ENCODE data around the gene CUEDC1. TPM values are rescaled to one million over a fixed set of nuclear protein-coding genes. Genes with fewer than 3 reads are reported as not detected.

CUEDC1 gene
- total and polyA plus RNA-seq, 2 of the 13 experiments (the other 11 are each of a cell fraction or from before 2014, with no cell fraction given), result 7.4 to 12.9 TPM

- TF ChIP-seq ZBTB4 (CRISPR knock-in tag; IDR thresholded peaks at IDR 0.05; ENCODE audit: borderline replicate concordance) (0 out of 2 replicates have a peak, but pooled peaks have one; percentile 41), ZNF737 (CRISPR knock-in tag; IDR thresholded peaks at IDR 0.05; ENCODE audit: borderline replicate concordance) (no peak), RAD21 (CRISPR knock-in tag; IDR thresholded peaks at IDR 0.05) (peak; percentile 35), HNRNPUL1 (IDR thresholded peaks at IDR 0.05; ENCODE audit: low read depth, low read length) (no peak), NAIF1 (CRISPR knock-in tag; IDR thresholded peaks at IDR 0.05; ENCODE audit: borderline replicate concordance) (no peak), ZNF768 (CRISPR knock-in tag; IDR thresholded peaks at IDR 0.05) (peak; percentile 73), KDM2A (CRISPR knock-in tag; IDR thresholded peaks at IDR 0.05; ENCODE audit: borderline replicate concordance, low read depth) (peak; percentile 57; the same call in 1 of the 2 replicates), ATF7 (IDR thresholded peaks at IDR 0.05) (no peak), ATF7 (CRISPR knock-in tag; IDR thresholded peaks at IDR 0.05) (no peak), CENPX (CRISPR knock-in tag; IDR thresholded peaks at IDR 0.05) (no peak), ZNF552 (CRISPR knock-in tag; IDR thresholded peaks at IDR 0.05; ENCODE audit: borderline replicate concordance) (no peak; the same call in 1 of the 2 replicates), HNRNPLL (IDR thresholded peaks at IDR 0.05; ENCODE audit: low read depth, low read length, poor library complexity, severe bottlenecking) (peak; percentile 79), DNMT1 (CRISPR knock-in tag; IDR thresholded peaks at IDR 0.05) (no peak), TARDBP (CRISPR knock-in tag; IDR thresholded peaks at IDR 0.05) (peak; percentile 54; the same call in 1 of the 2 replicates), ZNF260 (CRISPR knock-in tag; IDR thresholded peaks at IDR 0.05; ENCODE audit: borderline replicate concordance, low read depth) (0 out of 2 replicates have a peak, but pooled peaks have one; percentile 37), ZNF274 (CRISPR knock-in tag; IDR thresholded peaks at IDR 0.05) (peak; percentile 84; the same call in 1 of the 2 replicates), TCF7 (IDR thresholded peaks at IDR 0.05; ENCODE audit: low read depth) (no peak), ZHX2 (IDR thresholded peaks at IDR 0.05; ENCODE audit: low read depth) (no peak), ZHX2 (CRISPR knock-in tag; IDR thresholded peaks at IDR 0.05; ENCODE audit: borderline replicate concordance) (peak; percentile 38; the same call in 1 of the 2 replicates), ASH2L (IDR thresholded peaks at IDR 0.05; ENCODE audit: insufficient read length, low read depth, low read length) (no peak), HOXA5 (CRISPR knock-in tag; IDR thresholded peaks at IDR 0.05) (peak; percentile 76; the same call in 1 of the 2 replicates)
These were observed 32.5 kb upstream of the CUEDC1 start, which contains the start of gene VEZF1 (continued) for GRCh38 chr17:57987581-57988300.

Measured in HepG2 (cell line).